ENCODE data around the gene TENM4. TPM values are rescaled to one million over a fixed set of nuclear protein-coding genes. Genes with fewer than 3 reads are reported as not detected.
A peak's percentile ranks its signal among the peaks of the same experiment; 100 is the strongest.
"Not testable (repeated sequence)": the region's sequence is repeated elsewhere in the genome, so short reads cannot be mapped to it uniquely, and the experiment has no call there.

Gene TENM4
- total RNA-seq, 1 donor from 2014 or later, result 27.2 TPM

DNA sequence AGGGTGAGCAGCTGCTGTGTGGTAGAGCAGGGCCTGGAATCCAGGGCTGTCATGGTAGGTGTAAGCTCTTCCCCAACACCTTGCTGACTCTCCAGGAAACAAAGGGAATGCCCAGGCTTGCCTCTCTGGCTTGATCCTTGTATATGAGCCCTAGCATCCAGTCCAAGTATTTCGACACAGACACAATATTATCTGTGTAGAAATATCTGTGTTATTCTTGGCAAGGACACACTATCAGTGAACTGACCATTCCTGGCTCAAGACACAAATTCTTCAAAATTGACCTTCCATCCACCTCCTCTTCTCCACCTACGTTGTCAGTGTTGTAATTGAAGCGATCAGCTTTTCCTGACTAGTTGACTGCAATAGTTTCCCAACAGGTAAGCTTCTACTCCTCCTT, 554.2 kb downstream of the TENM4 start:
- DNase-seq, result no peak

DNA sequence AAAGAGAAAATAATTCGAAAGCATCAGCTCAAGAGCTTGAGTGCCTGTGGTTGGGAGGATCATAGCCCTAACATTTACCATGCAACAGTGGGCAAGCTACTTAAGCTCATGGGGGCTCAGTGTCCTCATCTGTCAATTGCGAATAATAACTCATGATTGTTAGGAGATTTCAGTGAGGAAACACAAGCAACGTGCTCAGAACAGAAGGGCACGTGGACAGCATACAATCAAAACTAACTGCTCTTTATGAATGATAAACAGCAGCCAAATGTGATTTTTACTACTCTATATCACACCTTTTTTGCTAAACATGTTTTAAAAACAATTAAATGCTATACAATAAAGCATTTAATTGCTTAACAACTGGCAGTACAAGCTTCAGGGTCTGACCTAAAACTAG, 556.1 kb downstream of the TENM4 start:
- DNase-seq, result no peak

DNA sequence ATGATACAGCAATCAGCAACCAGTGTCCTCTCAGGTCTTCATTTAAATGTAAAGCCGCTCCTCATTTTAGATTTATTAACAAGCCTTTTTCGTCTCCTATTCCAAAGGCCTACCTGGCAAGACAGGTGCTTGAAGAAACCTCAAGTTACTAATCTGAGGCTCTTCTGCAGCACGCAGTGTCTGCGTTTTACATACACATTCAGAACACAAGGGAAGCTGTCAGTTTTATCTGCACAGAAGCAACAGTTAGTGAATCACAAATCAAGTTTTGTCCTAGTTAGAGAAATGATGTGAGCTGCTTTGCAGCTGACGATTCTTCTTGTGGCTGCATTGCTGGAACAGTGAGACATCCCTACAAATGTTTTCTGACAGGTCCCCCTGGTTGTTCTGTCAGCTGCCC, 557.3 kb downstream of the TENM4 start:
- no peak for DNase-seq

DNA sequence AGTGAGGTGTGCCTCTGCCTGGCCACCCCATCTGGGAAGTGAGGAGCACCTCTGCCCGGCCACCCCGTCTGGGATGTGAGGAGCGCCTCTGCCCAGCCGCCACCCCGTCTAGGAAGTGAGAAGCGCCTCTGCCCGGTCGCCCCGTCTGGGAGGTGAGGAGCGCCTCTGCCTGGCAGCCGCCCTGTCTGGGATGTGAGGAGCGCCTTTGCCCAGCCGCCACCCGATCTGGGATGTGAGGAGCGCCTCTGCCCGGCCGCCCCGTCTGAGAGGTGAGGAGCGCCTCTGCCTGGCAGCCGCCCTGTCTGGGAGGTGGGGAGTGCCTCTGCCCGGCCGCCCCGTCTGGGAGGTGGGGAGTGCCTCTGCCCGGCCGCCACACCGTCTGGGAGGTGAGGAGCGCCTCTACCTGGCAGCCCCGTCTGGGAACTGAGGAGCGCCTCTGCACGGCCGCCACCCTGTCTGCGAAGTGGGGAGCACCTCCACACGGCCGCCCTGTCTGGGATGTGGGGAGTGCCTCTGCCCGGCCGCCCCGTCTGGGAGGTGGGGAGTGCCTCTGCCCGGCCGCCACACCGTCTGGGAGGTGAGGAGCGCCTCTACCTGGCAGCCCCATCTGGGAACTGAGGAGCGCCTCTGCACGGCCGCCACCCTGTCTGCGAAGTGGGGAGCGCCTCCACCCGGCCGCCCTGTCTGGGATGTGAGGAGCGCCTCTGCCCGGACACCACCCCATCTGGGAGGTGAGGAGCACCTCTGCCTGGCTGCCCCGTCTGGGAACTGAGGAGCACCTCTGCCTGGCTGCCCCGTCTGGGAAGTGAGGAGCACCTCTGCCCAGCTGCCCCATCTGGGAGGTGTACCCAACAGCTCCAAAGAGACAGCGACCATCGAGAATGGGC, 561.5 kb downstream of the TENM4 start:
- not testable (repeated sequence) for DNase-seq

DNA sequence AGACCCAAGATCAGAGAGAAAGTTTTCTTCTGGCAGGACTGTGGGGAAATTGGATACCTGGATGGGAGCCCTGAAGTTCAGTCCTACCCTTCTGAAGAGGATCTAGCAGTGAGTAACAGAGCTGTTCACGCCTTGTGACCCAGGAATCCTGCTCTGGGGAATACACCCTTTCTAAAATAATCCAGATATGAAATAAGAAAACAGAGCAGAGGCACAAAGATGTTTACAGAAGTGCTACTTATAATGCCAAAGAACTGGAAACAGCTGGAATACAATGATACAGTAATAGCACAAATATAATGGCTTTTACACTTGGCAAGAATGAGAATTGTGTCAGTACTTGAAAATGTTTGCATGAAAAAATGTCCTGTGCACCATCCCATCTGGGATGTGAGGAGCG, 562.2 kb downstream of the TENM4 start:
- DNase-seq, result no peak

DNA sequence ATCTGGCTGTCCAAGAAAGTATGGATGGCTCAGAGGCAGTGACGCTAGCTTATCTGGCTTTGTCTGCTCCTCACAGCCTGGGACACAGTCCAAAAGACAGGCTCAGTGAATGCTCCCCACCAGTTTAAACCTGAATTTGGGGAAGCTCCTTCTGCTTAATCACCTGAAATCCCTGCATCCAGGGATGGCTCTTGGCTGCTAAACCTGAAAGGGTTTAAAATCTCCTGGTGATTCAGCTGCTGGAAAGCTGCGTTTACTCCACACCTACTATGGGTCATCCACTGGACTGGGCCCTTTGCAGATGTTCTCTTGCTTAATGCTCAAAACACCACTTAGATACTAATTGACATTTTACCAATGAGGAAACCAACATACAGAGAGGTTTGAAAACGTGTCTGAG, 564.2 kb downstream of the TENM4 start:
- DNase-seq, result no peak

DNA sequence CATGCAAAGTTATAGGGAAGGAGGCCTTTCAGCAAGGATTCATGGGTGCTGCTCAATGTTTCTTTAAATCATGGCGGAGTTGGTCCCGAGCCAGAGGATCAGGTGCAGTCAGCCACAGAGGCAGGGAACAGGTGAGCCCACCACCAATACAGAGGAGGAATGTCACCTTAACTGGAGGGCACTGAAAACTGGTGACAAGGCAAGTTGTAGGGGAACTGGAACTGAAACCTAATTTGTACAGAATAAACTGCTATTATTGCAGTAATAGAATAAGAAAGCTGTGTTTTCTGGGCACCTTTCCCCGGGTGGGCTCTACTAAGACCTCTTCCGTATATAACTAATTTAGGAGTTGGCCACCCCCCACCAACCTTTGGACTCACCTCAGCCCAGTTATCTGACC, 570.2 kb downstream of the TENM4 start:
- DNase-seq, result no peak

DNA sequence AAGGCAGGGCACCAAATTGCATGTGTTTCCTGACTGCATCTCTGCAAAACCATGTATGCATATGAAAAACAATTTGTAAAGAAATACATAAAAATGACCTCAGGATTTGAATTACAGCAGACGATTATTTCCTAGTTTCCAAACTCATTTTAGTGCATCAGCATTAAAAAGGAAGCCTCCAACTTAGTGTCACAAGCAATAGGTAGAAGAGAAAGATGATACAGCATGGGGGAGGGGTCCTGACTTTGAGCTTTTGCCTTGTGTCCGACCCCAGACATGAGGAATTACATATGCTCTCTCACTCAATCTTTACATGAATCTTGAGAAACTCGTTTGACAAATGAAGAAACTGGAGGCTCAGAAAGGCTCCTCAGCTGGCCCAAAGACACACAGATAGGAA, 571.5 kb downstream of the TENM4 start:
- DNase-seq, result no peak

DNA sequence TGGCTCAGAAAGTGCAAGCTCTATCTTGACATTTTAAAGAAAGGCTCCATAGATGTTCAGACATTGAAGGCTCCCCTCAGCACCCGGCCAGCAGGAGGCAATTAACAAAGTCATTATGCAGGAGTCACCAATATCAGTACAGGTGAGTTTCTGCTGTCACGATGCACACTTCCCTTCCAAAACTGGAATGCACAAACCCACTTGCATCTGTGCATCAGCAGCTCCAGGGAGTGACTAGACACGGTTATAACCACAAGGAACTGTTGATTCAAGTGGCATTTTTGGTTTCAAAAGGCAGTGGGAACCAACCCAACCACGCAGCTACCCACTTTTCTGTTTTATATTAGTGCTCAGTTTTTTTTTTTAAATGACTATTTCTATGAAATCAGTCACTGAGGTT, 572.3 kb downstream of the TENM4 start:
- DNase-seq, result no peak

DNA sequence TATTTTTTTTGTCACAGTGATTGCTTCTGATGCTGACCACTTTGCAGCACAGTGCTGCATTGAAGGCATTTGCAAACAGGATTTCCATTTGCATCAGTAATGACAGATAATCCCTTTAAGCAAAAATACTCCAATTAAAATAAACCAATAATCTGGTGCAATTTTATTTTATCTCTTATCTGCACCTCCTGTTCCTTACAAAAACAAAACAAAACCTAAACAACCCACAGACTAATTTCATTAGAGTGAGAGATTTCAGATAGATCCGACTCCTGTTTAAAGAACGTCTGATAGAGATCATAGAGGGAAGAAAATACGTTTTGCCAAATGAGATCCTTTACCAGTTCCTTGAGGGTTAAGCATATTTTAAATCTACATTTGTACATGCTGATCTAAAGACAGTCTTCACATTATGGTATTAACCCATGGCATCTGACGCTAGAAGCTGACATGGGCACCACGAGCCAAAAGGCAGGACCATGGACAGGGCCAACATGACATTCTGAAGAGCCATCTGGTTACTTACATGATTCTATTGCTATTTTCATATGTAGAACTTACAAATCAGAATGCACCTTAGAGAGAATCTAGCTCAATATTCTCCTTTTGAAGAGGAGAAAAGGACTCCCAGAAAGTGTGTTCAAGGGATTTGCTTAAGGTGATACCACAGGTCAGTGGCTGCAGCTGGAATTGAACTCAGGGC, 580.0 kb downstream of the TENM4 start:
- DNase-seq, result no peak

DNA sequence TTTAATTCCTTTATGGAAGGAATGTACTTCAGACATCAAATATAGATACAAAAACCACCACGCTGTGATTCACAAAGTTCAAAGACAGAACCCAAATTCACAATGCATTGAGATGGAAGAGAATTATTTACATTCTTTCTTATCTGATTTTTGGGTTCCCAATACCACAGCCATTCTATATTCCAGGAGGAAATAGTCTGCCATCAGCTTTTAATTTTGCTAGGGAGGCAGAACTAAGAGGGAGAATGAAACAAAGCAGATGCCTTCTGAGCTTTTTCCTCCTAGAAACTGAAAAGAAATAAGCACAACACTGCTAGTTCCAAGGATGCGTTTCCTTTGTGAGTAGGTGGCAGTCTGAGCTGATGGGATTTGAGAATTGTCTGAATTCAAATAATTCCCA, 583.1 kb downstream of the TENM4 start:
- DNase-seq, result no peak

DNA sequence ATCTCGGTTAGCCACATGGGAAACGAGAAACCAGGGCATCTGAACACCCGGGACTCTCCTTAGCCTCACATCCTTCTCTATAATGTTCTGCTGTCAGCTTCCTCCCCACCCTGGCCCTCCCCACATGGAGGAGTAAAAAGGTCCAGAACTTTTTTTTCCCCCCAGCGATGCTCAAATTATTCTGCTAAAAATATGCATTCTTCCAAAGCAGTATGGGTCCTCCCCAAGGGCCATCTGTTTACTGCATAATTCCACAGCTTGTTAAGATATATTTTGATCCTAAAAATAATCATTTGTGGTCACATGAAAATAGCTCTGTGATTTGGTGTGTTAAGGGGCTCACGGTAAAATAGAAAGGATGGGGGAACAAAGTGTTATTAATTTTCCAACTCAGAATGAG, 584.6 kb downstream of the TENM4 start:
- no peak for DNase-seq

DNA sequence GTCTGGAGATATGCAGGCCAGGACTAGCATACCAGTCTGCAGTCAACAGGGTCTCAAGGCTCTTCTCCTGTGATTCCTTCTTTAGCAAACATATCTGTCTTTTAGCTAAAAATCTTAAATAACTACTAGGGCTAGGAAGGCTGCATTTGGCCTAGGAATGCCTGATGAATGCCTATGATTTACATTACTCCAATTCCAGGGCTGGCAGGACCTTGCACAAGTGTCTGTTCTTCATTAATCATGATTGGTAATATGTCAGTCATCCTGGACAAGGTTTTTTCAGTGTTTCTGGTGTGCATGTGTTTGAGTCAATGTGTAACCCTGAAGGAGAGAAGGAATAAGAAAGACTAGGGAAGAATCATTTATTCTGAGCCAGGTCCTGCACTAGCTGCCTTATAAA, 585.7 kb downstream of the TENM4 start:
- DNase-seq, result no peak

DNA sequence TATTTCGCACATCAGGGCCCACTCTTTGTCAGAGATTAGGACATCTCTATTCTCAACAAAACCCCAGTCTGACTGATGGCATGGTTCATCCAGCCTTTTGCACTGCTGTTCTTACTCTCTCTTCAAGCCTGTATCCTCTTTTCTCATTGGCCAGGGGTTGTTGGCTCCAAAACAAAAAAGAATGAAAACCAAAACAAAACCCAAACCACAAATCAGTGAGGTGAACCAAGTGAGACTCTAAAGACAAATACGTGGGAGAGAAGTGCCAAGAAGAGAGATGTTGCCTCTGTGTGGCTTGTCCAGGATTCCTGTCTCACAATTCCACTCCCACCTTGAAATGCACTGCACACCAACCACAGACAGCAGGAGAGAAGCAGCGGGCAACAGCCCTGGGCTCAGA, 587.3 kb downstream of the TENM4 start:
- no peak for DNase-seq

DNA sequence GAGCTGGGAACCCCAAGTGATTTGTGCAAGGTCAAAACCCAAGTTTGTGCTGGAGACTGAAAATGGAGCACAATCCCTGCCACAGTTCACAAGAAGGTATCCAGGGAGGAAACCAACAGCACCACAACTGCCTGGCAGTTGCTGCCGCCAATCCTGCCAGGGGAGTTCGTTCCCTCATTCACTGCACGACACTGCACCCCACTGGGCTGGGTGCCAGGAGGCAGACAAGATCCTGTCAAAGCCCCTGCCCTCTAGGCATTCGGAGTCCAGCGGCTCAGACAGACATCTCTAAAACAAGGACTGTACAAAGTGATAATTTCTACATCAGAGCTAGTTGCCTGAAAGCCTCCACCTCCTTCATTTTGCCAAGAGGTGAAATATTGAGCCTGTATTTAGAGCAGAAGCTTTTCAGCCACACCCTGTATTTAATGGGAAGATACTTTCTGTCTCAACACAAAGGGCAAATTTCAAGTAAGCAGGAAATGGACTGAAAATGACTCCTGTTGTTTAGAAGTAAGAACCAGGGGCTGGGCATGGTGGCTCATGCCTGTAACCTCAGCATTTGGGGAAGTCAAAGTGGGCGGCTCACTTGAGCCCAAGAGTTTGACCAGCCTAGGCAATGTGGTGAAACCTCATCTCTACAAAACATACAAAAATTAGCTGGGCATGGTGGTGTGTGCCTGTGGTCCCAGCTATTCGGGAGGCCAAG, 588.8 kb downstream of the TENM4 start:
- no peak for DNase-seq

DNA sequence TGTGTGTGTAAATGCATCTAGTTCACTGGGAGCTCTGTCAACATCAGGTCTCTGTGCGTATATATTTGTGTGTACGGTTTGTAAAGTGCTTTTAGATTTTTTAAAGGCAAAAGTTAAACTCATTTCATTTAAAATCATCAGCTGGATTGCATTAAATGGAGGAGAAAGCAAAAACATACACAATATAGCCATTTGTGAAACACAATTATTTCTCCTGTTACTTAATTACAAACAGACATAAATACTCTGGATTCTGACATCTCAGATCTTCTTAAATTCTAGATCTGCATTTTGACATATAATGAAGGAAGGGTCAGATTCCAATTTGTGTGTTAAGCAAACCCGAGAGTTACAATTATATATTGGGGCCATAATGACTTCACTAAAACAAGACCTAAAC, 590.8 kb downstream of the TENM4 start:
- no peak for DNase-seq

DNA sequence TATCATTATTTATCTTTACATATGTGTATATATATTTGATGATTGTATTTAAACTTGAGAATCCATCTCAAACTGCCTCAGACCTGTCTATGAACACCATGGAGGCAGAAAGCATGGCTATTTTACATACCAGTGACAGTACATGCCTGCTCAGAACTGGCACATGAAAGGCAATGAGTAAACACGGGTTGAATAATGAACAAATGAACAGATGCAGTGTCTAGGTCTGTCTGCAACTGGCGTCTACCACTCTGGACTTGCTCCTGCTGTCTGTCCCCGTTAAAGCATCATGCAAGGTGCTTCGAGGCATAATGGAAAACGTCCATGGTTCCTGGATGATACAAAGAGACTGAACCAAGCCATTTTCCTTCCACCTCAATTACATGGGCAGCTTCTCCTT, 594.6 kb downstream of the TENM4 start:
- no peak for DNase-seq

DNA sequence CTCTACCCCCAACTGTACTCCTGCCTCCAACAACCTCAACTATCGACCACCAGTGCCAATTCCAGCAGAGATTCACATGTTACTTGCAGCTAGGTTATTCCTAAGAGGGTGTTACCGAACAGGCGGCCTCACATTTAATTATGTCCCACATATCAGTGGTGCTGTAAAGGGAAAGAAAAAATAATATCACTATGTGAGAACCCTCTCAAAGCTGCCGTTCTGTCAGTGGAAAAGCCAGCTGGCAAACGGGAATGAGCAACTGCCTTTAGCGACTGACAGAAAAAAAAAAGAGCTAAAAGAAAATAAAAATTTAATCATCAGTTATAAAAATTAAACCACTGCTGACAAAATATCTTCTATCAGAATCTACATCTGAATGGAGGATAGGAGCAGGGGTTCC, 595.3 kb downstream of the TENM4 start:
- DNase-seq, result no peak

DNA sequence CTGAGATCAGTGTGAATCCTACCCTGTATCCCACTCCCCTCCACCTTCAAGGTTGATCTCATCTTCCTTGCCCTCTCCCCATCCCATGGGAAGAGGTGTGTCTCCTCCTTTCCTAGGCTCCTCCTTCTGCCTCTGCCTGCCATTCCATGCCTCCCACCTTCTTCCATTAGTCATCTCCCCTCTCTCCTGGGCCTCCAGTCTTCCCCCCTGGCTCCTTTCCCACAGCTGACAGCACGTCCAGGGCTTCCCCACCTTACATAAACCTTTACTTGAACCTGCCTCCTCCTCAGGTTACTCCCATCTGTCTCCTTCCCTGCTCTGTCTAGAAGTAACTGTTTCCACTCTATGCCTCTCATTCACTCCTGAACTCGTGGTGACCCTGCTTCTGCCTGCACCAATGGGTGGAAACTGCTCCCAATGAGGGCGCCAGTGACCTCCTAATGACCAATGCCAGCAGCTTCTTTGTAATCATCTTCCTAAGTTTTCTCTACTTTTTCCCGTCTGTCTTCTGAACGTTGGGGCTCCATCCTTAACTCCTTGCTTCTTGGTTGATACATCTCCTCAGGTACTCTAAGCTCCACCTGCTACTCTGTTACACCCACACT, 599.3 kb downstream of the TENM4 start:
- DNase-seq, result no peak

DNA sequence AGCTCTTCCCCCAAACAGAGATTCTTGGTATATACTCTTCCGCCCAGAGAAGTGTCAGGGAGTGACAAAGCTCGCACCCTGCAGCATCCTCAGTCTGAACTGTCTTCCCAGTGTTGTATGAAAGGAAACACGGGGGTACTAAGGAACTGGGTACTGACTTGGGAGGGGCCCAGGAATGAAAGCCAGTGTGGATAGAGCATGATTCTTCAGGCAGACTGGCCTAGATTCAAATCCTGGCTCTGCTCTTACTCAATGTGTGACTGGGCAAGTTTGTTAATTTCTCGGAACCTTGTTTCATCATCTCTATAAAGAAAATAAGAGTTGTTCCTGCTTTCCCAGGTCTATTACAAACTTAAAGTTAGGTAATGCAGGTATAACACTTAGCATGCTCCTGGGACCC, 600.2 kb downstream of the TENM4 start:
- no peak for DNase-seq

DNA sequence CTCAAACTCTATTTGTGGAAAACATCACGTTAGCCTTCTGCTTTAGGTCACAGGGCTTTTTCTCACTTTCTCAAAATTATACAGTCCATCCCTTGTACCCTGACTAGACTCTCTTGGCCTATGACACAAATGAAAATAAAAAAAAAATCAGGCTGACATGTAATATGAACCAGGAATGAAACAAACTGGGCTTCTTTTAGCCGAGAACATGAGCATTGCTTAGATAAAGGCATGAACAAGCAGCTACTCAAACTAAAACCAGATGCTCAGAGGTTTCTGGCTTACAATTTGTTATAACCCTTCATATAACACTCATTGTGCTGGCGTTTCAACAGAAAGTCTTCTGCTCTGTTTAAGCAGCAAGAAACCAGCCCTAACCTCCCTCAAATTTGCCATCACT, 600.6 kb downstream of the TENM4 start:
- peak; percentile 86 for DNase-seq

DNA sequence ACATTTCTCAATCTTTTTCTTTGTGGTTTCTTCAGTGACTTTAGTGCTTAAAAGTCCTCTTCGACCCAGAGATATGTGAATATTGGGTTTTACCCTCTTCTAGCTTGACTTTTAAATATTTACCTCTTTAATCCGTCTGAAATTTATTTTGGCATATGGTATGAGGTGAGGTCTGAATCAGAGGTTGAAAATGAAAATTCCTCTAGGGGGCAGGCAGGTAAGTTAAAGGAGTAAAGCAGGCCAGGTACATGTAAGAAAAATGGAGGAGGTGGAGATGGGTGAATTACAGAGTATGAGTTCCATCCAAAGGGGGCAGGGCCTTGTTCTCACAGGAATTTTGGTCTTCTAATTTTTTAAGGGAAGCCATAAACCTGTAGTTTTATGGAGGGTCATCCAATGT, 602.4 kb downstream of the TENM4 start:
- DNase-seq, result no peak

DNA sequence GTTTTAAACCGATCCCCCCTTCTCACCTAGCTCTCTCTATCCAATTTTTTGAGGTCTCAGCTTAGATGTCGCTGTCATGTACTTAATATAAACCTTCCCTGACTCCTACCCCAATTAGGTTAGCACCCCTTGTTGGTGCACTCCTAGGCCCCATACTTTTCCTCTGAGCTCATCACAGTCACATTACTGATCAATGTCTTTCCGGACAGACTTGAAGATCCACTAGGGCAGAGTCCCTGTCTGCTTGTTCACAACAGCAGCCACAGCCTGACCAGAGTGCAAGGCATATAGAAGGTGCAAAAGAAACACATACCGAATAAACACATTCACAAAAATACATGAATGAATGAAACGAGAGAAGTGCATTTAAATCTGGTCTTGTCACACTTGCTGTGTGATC, 605.2 kb downstream of the TENM4 start:
- DNase-seq, result no peak

Measured in skin of body (tissue), 2 donors.